Measurements from ENCODE around the gene DNM3. TPM values are rescaled to one million over a fixed set of nuclear protein-coding genes. Genes with fewer than 3 reads are reported as not detected.

DNM3 gene
- total RNA-seq, 1 donor from 2014 or later: 4.7 TPM

DNA sequence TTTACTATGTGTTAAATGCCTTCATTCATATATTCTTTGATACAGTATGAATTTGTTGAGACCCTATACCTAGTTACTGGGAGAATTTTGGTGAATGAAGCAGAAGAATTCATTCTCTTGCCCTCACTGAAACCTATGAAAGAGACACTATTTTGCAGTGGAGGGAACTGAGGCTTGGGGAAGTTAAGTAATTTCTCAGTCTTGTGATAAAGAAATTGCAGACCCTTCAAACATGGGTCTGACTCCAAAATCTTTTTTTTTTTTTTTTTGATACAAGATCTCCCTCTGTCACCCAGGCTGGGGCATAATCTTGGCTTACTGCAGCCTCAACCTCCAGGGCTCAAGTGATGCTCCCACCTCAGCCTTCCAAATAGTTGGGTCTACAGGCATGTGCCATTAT, 132.1 kb downstream of the DNM3 start:
- no peak overlapping the region for H3K4me3 Mint-ChIP-seq (ENCODE audit: unreplicated experiment)
- Histone ChIP-seq H3K79me2 (ENCODE audit: insufficient read depth, low read length) (no peaks in the 10 kb centered on the region), H3K27me3 (ENCODE audit: insufficient read depth, low read length) (no peaks in the 10 kb centered on the region), H3K9me3 (ENCODE audit: insufficient read depth, low read depth, low read length) (no peaks in the 10 kb centered on the region), H3K36me3 (ENCODE audit: insufficient read depth, low read length) (no peaks in the 10 kb centered on the region), H2AFZ (ENCODE audit: low read depth, low read length) (no peak overlapping the region), H3K27ac (ENCODE audit: low read depth, low read length) (no peak overlapping the region), H3K4me2 (ENCODE audit: low read length) (no peak overlapping the region), H4K20me1 (ENCODE audit: insufficient read depth, low read length) (no peaks in the 10 kb centered on the region), H3K9ac (ENCODE audit: low read length) (no peak overlapping the region), H3K4me3 (ENCODE audit: insufficient read depth, low read depth, low read length) (no peak overlapping the region), H3K4me1 (ENCODE audit: insufficient read depth, low read length) (no peaks in the 10 kb centered on the region)
- DNase-seq (ENCODE audit: low read depth) (no peak), FAIRE-seq (no peak)
- H3K27me3 Mint-ChIP-seq (ENCODE audit: low read depth, unreplicated experiment): no peaks in the 10 kb centered on the region
- no peak overlapping the region for H3K27ac Mint-ChIP-seq (ENCODE audit: unreplicated experiment)
- no peaks in the 10 kb centered on the region for H3K4me1 Mint-ChIP-seq (ENCODE audit: low read depth, unreplicated experiment)
- no peaks in the 10 kb centered on the region for H3K36me3 Mint-ChIP-seq (ENCODE audit: low read depth, unreplicated experiment)
- H3K9me3 Mint-ChIP-seq (ENCODE audit: unreplicated experiment): no peaks in the 10 kb centered on the region
- no peak for TF ChIP-seq EZH2 (IDR thresholded peaks at IDR 0.05; ENCODE audit: insufficient read depth, low read length)
- TF ChIP-seq, protein P1, sequence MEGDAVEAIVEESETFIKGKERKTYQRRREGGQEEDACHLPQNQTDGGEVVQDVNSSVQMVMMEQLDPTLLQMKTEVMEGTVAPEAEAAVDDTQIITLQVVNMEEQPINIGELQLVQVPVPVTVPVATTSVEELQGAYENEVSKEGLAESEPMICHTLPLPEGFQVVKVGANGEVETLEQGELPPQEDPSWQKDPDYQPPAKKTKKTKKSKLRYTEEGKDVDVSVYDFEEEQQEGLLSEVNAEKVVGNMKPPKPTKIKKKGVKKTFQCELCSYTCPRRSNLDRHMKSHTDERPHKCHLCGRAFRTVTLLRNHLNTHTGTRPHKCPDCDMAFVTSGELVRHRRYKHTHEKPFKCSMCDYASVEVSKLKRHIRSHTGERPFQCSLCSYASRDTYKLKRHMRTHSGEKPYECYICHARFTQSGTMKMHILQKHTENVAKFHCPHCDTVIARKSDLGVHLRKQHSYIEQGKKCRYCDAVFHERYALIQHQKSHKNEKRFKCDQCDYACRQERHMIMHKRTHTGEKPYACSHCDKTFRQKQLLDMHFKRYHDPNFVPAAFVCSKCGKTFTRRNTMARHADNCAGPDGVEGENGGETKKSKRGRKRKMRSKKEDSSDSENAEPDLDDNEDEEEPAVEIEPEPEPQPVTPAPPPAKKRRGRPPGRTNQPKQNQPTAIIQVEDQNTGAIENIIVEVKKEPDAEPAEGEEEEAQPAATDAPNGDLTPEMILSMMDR (IDR thresholded peaks at IDR 0.05; ENCODE audit: insufficient read depth, low read depth, low read length): no peak

DNA sequence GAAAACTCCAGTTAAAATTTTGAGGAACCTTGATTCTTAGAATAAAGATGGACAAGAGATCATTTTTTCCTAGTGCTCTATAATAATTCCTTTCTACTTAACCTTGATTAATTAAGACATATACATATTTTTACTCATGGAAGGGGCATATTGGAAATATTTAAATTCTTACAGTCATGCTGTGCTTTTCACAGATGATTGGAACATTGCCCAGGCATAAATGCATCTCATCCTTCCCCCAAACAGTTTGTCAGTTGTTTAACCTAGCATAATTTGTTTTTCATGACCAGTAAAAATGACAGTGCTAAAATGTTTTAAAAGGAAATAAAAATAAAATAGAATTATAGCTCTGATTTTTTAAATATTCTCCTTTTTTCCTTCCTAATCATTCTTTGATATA, 140.0 kb downstream of the DNM3 start:
- Histone ChIP-seq H2AFZ (ENCODE audit: low read depth, low read length) (no peak overlapping the region), H3K27ac (ENCODE audit: low read depth, low read length) (no peak overlapping the region), H3K9ac (ENCODE audit: low read length) (no peak overlapping the region), H3K4me3 (ENCODE audit: insufficient read depth, low read depth, low read length) (no peak overlapping the region), H3K79me2 (ENCODE audit: insufficient read depth, low read length) (no peaks in the 10 kb centered on the region), H3K27me3 (ENCODE audit: insufficient read depth, low read length) (no peaks in the 10 kb centered on the region), H3K9me3 (ENCODE audit: insufficient read depth, low read depth, low read length) (no peaks in the 10 kb centered on the region), H4K20me1 (ENCODE audit: insufficient read depth, low read length) (no peaks in the 10 kb centered on the region), H3K36me3 (ENCODE audit: insufficient read depth, low read length) (no peaks in the 10 kb centered on the region), H3K4me1 (ENCODE audit: insufficient read depth, low read length) (no peaks in the 10 kb centered on the region), H3K4me2 (ENCODE audit: low read length) (no peak overlapping the region)
- Mint-ChIP-seq H3K27ac (ENCODE audit: unreplicated experiment) (no peak overlapping the region), H3K27me3 (ENCODE audit: low read depth, unreplicated experiment) (peaks cover 2% of the 10 kb centered on the region), H3K4me1 (ENCODE audit: low read depth, unreplicated experiment) (no peaks in the 10 kb centered on the region), H3K4me3 (ENCODE audit: unreplicated experiment) (no peak overlapping the region), H3K36me3 (ENCODE audit: low read depth, unreplicated experiment) (no peaks in the 10 kb centered on the region), H3K9me3 (ENCODE audit: unreplicated experiment) (no peaks in the 10 kb centered on the region)
- DNase-seq (ENCODE audit: low read depth) (no peak), FAIRE-seq (no peak)
- TF ChIP-seq, protein P1 (IDR thresholded peaks at IDR 0.05; ENCODE audit: insufficient read depth, low read depth, low read length): no peak
- no peak for TF ChIP-seq EZH2 (IDR thresholded peaks at IDR 0.05; ENCODE audit: insufficient read depth, low read length)

DNA sequence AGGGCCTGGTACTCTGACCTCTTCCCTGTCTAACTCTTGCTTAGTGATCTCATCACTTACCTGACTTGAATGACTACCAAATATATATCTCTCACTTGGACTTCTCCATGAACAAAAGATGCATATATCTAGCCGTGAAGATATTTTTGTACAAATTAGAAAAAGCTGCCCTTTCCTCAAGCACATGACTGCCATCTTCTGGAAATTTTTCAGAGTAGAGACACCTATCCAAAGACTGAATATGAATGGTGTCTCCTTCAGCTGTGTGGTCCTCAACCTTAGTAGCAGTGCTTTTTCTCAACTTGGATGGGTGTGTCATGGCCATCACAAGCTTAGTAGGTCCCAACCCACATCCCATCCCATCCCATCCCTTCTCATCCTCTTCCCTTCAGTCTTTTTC, 142.3 kb downstream of the DNM3 start:
- no peaks in the 10 kb centered on the region for H3K36me3 Mint-ChIP-seq (ENCODE audit: low read depth, unreplicated experiment)

More for the DNA sequence above, 142.3 kb downstream of the DNM3 start:
- H3K4me1 Mint-ChIP-seq (ENCODE audit: low read depth, unreplicated experiment): no peaks in the 10 kb centered on the region
- no peaks in the 10 kb centered on the region for H3K36me3 ChIP-seq (ENCODE audit: insufficient read depth, low read length)
- no peaks in the 10 kb centered on the region for H4K20me1 ChIP-seq (ENCODE audit: insufficient read depth, low read length)
- H3K4me1 ChIP-seq (ENCODE audit: insufficient read depth, low read length): no peaks in the 10 kb centered on the region
- peaks cover 2% of the 10 kb centered on the region for H3K27me3 Mint-ChIP-seq (ENCODE audit: low read depth, unreplicated experiment)
- no peaks in the 10 kb centered on the region for H3K9me3 Mint-ChIP-seq (ENCODE audit: unreplicated experiment)
- no peaks in the 10 kb centered on the region for H3K27me3 ChIP-seq (ENCODE audit: insufficient read depth, low read length)
- H3K4me3 ChIP-seq (ENCODE audit: insufficient read depth, low read depth, low read length): no peak overlapping the region
- H2AFZ ChIP-seq (ENCODE audit: low read depth, low read length): no peak overlapping the region
- H3K27ac ChIP-seq (ENCODE audit: low read depth, low read length): no peak overlapping the region
- H3K4me3 Mint-ChIP-seq (ENCODE audit: unreplicated experiment): no peak overlapping the region
- peak; percentile 54 for FAIRE-seq
- H3K9ac ChIP-seq (ENCODE audit: low read length): no peak overlapping the region
- no peak for DNase-seq (ENCODE audit: low read depth)
- no peak overlapping the region for H3K27ac Mint-ChIP-seq (ENCODE audit: unreplicated experiment)
- H3K79me2 ChIP-seq (ENCODE audit: insufficient read depth, low read length): no peaks in the 10 kb centered on the region
- no peak overlapping the region for H3K4me2 ChIP-seq (ENCODE audit: low read length)
- H3K9me3 ChIP-seq (ENCODE audit: insufficient read depth, low read depth, low read length): no peaks in the 10 kb centered on the region
- TF ChIP-seq, protein P1 (IDR thresholded peaks at IDR 0.05; ENCODE audit: insufficient read depth, low read depth, low read length): peak; percentile 35
- no peak for TF ChIP-seq EZH2 (IDR thresholded peaks at IDR 0.05; ENCODE audit: insufficient read depth, low read length)
